22Rv1 (cell line): ENCODE data around the gene ATXN1.

ENCODE experiments used
- CTCF ChIP-seq: fragments of 450-650 bp; IDR thresholded peaks from 2 replicates; pipeline ENCODE4 v1.5.1; 2017; ENCODE audit warnings: mild to moderate bottlenecking
- ZFX ChIP-seq: fragments of 450-650 bp; IDR thresholded peaks from 2 replicates; pipeline ENCODE4 v1.6.1; 2017; ENCODE audit warnings: antibody characterized with exemption, borderline replicate concordance

DNA sequence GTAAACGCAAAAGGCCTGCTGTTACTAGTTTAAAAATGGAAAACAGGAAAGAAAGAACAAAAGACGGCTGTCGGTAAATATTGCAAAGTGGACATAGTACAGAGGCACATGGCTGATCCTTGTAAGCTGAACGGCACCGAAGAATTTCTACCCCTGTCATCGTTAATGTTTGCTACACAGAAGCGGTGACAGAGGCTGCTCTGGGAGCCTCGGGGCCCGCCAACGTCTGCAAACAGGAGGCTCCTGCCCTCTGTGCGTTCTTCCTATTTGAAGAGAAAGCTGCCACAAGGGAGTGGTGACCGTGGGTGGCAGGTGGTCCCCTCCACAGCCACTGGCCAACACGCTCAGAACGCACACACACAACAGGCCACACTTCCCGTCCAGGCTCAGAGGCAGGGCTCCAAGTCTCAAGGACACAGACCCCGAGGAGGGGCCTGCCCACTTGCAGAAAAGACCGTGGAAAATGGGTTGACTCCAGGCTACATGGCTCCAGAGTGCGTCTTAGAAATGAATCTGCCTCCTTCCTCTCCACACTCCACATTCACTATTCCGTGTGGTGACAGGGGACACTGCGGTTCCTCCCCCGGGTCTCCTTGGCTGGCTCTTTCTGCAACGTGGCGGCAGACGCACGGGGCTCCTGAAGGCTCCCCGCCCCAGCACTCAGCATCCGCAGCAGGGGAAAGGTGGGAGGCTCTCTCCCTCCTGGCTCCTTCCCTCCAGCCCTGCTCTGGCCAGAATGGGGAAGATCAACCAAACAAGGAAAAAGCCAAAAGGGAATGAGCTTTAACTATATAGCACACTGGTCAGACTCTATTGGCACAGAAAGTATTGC is 458.3 kb downstream of the ATXN1 start:
- TF ChIP-seq CTCF (no peak), ZFX (no peak)
